Endothelial cell of umbilical vein (primary cell): Measurements from ENCODE around the gene SPTBN5.

Experiments
- POLR2A ChIP-seq: IDR thresholded peaks from 2 replicates; pipeline ENCODE4 v1.6.1; 2012; ENCODE audit warnings: low read depth, mild to moderate bottlenecking, control low read depth, low read length
- TF ChIP-seq, protein P1 (sequence below), 2 donors: IDR thresholded peaks; 1 replicate in 1 of 2; 2 replicates in 1 of 2; pipeline ENCODE4 v1.5.1; 2011; ENCODE audit warnings: low read length in 2 of 2, mild to moderate bottlenecking in 2 of 2, moderate library complexity in 2 of 2, control low read depth in 1 of 2, inconsistent platforms in 1 of 2, low read depth in 1 of 2; ENCODE audit not compliant: insufficient read depth in 1 of 2; ENCODE audit errors: extremely low read depth in 1 of 2

DNA sequence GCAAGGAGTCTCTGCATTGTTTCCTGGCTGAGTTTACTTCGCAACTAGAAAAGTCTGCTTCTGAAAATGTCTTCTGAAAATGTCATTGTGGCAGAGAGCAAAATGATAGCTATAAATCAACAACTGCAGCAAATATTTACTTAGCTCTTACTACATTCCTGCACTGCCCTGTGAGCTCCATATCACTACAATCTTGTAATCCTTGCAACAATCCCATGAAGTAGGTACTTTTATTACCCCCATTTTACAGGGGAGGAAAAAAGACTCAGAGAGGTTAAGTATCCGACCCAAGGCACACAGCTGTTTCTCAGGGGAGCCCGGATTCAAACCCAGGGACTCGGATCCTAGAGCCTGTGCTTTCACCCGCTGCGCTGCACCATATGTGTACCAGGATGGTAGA is 34.2 kb upstream of the SPTBN5 start:
- no peak for TF ChIP-seq POLR2A
- TF ChIP-seq, protein P1, sequence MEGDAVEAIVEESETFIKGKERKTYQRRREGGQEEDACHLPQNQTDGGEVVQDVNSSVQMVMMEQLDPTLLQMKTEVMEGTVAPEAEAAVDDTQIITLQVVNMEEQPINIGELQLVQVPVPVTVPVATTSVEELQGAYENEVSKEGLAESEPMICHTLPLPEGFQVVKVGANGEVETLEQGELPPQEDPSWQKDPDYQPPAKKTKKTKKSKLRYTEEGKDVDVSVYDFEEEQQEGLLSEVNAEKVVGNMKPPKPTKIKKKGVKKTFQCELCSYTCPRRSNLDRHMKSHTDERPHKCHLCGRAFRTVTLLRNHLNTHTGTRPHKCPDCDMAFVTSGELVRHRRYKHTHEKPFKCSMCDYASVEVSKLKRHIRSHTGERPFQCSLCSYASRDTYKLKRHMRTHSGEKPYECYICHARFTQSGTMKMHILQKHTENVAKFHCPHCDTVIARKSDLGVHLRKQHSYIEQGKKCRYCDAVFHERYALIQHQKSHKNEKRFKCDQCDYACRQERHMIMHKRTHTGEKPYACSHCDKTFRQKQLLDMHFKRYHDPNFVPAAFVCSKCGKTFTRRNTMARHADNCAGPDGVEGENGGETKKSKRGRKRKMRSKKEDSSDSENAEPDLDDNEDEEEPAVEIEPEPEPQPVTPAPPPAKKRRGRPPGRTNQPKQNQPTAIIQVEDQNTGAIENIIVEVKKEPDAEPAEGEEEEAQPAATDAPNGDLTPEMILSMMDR (IDR thresholded peaks at IDR 0.05; ENCODE audit: extremely low read depth in 1 of 2, insufficient read depth in 1 of 2, low read depth in 1 of 2, low read length in 2 of 2), result no peak
